ENCODE data around the gene NOP9.

- no peak for TF ChIP-seq EZH2 (IDR thresholded peaks at IDR 0.05; ENCODE audit: borderline replicate concordance, low read depth, low read length, poor library complexity, severe bottlenecking)
- TF ChIP-seq CTCF (conservative IDR thresholded peaks at IDR 0.05; ENCODE audit: low read depth, low read length) = no peak
Observed at GRCh38 chr14:24300326-24300980, 803 bp downstream of the NOP9 start.
